SK-N-SH treated with all-trans-retinoic acid at 6 μM for 48 hours (cell line): ENCODE measurements around the gene EXOC3L2.

Source experiments
- ATAC-seq: fragments of 200-7000 bp; cut with Tn5 transposase; 3 replicates; pipeline ENCODE4 v1.9.1; 2020; ENCODE audit warnings: mild to moderate bottlenecking, moderate library complexity
- BACH2 ChIP-seq: fragments of 250-450 bp; sonication (Bioruptor Pico); IDR thresholded peaks from 2 replicates; pipeline ENCODE4 v1.9.0; 2021; ENCODE audit warnings: mild to moderate bottlenecking, borderline replicate concordance
- CSDC2 ChIP-seq: fragments of 250-450 bp; sonication (Bioruptor Pico); IDR thresholded peaks from 2 replicates; pipeline ENCODE4 v1.5.0; 2020; ENCODE audit warnings: mild to moderate bottlenecking, moderate library complexity
- GLIS3 ChIP-seq: fragments of 250-450 bp; sonication (Bioruptor Pico); IDR thresholded peaks from 2 replicates; pipeline ENCODE4 v1.5.0; 2020; ENCODE audit warnings: mild to moderate bottlenecking, moderate library complexity
- ISL1 ChIP-seq: fragments of 250-450 bp; sonication (Bioruptor Pico); IDR thresholded peaks from 2 replicates; pipeline ENCODE4 v2.1.2; 2022; ENCODE audit warnings: mild to moderate bottlenecking, moderate library complexity
- PPARA ChIP-seq: fragments of 250-450 bp; sonication (Bioruptor Pico); IDR thresholded peaks from 2 replicates; pipeline ENCODE4 v1.5.0; 2020; ENCODE audit warnings: mild to moderate bottlenecking, borderline replicate concordance
- RARB ChIP-seq: fragments of 250-450 bp; sonication (Bioruptor Pico); IDR thresholded peaks from 2 replicates; pipeline ENCODE4 v1.8.0; 2021; ENCODE audit warnings: mild to moderate bottlenecking, moderate library complexity
- SNAI2 ChIP-seq: fragments of 250-450 bp; sonication (Bioruptor Pico); IDR thresholded peaks from 2 replicates; pipeline ENCODE4 v1.5.0; 2020; ENCODE audit warnings: mild to moderate bottlenecking, moderate library complexity
- TCF4 ChIP-seq: fragments of 250-450 bp; sonication (Bioruptor Pico); IDR thresholded peaks from 2 replicates; pipeline ENCODE4 v1.8.0; 2021; ENCODE audit warnings: mild to moderate bottlenecking, moderate library complexity, borderline replicate concordance
- TOX ChIP-seq: fragments of 250-450 bp; sonication (Bioruptor Pico); IDR thresholded peaks from 2 replicates; pipeline ENCODE4 v1.8.0; 2021; ENCODE audit warnings: mild to moderate bottlenecking, moderate library complexity, borderline replicate concordance
- ZC3H10 ChIP-seq: fragments of 250-450 bp; sonication (Bioruptor Pico); IDR thresholded peaks from 2 replicates; pipeline ENCODE4 v1.5.1; 2021; ENCODE audit warnings: mild to moderate bottlenecking, moderate library complexity
- ZFP3 ChIP-seq: fragments of 250-450 bp; sonication (Bioruptor Pico); IDR thresholded peaks from 2 replicates; pipeline ENCODE4 v1.5.0; 2020; ENCODE audit warnings: mild to moderate bottlenecking, moderate library complexity
- ZNF565 ChIP-seq: fragments of 450-650 bp; formaldehyde crosslinking; conservative IDR thresholded peaks from 2 replicates; pipeline ENCODE4 v1.5.0; 2020; ENCODE audit warnings: low read depth, mild to moderate bottlenecking, moderate library complexity
- ZNF70 ChIP-seq: fragments of 450-650 bp; formaldehyde crosslinking; IDR thresholded peaks from 2 replicates; pipeline ENCODE4 v1.5.0; 2020; ENCODE audit warnings: mild to moderate bottlenecking, moderate library complexity
- ZNF8 ChIP-seq: fragments of 450-650 bp; formaldehyde crosslinking; IDR thresholded peaks from 2 replicates; pipeline ENCODE4 v1.5.0; 2020; ENCODE audit warnings: mild to moderate bottlenecking, moderate library complexity
- TF ChIP-seq, protein P1 (sequence below): fragments of 250-450 bp; sonication (Bioruptor Pico); IDR thresholded peaks from 2 replicates; pipeline ENCODE4 v1.5.0; 2020; ENCODE audit warnings: mild to moderate bottlenecking, moderate library complexity
- TF ChIP-seq, protein P2 (sequence below): fragments of 250-450 bp; sonication (Bioruptor Pico); IDR thresholded peaks from 2 replicates; pipeline ENCODE4 v1.5.1; 2020; ENCODE audit warnings: low read depth, mild to moderate bottlenecking, moderate library complexity
- TF ChIP-seq, protein P3 (sequence below): fragments of 250-450 bp; sonication (Bioruptor Pico); IDR thresholded peaks from 2 replicates; pipeline ENCODE4 v1.5.1; 2021; ENCODE audit warnings: mild to moderate bottlenecking, moderate library complexity
- TF ChIP-seq, protein P4 (sequence below): fragments of 250-450 bp; sonication (Bioruptor Pico); IDR thresholded peaks from 2 replicates; pipeline ENCODE4 v1.8.0; 2021; ENCODE audit warnings: low read depth, mild to moderate bottlenecking, moderate library complexity, borderline replicate concordance
- TF ChIP-seq, protein P5 (sequence below): fragments of 250-450 bp; sonication (Bioruptor Pico); IDR thresholded peaks from 2 replicates; pipeline ENCODE4 v1.8.0; 2020; ENCODE audit warnings: mild to moderate bottlenecking, moderate library complexity, borderline replicate concordance

EXOC3L2 gene

DNA sequence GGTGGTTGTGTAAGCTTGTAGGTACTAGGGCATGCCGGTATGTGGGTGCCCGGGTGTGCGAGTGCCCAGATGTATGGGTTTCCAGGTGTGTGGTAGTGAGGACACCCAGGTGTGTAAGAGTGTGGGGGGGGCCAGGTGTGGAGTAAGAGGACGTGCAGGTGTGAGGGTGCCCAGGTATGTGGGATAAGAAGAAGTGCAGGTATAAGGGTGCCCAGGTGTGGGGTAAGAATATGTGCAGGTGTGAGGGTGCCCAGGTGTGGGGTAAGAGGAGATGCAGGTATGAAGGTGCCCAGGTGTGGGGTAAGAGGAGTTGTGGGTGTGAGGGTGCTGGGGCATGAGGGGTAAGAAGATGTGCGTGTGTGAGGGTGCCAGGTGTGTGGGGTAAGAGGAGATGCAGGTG is 20.2 kb upstream of the EXOC3L2 start:
- no peak for ATAC-seq

GRCh38 chr19:45264781-45265317 is 19.6 kb upstream of the EXOC3L2 start:
- TF ChIP-seq ZC3H10 (CRISPR knock-in tag) (no peak), ISL1 (CRISPR knock-in tag) (no peak), PPARA (CRISPR knock-in tag) (no peak), CSDC2 (CRISPR knock-in tag) (no peak), TOX (no peak), GLIS3 (no peak), ZNF8 (CRISPR knock-in tag) (no peak), ZNF565 (CRISPR knock-in tag) (no peak), TCF4 (CRISPR knock-in tag) (no peak), ZFP3 (CRISPR knock-in tag) (no peak), ZNF70 (CRISPR knock-in tag) (no peak), RARB (CRISPR knock-in tag) (no peak)
- TF ChIP-seq, protein P1, sequence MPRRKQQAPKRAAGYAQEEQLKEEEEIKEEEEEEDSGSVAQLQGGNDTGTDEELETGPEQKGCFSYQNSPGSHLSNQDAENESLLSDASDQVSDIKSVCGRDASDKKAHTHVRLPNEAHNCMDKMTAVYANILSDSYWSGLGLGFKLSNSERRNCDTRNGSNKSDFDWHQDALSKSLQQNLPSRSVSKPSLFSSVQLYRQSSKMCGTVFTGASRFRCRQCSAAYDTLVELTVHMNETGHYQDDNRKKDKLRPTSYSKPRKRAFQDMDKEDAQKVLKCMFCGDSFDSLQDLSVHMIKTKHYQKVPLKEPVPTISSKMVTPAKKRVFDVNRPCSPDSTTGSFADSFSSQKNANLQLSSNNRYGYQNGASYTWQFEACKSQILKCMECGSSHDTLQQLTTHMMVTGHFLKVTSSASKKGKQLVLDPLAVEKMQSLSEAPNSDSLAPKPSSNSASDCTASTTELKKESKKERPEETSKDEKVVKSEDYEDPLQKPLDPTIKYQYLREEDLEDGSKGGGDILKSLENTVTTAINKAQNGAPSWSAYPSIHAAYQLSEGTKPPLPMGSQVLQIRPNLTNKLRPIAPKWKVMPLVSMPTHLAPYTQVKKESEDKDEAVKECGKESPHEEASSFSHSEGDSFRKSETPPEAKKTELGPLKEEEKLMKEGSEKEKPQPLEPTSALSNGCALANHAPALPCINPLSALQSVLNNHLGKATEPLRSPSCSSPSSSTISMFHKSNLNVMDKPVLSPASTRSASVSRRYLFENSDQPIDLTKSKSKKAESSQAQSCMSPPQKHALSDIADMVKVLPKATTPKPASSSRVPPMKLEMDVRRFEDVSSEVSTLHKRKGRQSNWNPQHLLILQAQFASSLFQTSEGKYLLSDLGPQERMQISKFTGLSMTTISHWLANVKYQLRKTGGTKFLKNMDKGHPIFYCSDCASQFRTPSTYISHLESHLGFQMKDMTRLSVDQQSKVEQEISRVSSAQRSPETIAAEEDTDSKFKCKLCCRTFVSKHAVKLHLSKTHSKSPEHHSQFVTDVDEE = no peak
- TF ChIP-seq, protein P2, sequence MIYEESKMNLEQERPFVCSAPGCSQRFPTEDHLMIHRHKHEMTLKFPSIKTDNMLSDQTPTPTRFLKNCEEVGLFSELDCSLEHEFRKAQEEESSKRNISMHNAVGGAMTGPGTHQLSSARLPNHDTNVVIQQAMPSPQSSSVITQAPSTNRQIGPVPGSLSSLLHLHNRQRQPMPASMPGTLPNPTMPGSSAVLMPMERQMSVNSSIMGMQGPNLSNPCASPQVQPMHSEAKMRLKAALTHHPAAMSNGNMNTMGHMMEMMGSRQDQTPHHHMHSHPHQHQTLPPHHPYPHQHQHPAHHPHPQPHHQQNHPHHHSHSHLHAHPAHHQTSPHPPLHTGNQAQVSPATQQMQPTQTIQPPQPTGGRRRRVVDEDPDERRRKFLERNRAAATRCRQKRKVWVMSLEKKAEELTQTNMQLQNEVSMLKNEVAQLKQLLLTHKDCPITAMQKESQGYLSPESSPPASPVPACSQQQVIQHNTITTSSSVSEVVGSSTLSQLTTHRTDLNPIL (CRISPR knock-in tag) = no peak
- TF ChIP-seq, protein P3, sequence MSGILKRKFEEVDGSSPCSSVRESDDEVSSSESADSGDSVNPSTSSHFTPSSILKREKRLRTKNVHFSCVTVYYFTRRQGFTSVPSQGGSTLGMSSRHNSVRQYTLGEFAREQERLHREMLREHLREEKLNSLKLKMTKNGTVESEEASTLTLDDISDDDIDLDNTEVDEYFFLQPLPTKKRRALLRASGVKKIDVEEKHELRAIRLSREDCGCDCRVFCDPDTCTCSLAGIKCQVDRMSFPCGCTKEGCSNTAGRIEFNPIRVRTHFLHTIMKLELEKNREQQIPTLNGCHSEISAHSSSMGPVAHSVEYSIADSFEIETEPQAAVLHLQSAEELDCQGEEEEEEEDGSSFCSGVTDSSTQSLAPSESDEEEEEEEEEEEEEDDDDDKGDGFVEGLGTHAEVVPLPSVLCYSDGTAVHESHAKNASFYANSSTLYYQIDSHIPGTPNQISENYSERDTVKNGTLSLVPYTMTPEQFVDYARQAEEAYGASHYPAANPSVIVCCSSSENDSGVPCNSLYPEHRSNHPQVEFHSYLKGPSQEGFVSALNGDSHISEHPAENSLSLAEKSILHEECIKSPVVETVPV (CRISPR knock-in tag) = no peak
- TF ChIP-seq, protein P4, sequence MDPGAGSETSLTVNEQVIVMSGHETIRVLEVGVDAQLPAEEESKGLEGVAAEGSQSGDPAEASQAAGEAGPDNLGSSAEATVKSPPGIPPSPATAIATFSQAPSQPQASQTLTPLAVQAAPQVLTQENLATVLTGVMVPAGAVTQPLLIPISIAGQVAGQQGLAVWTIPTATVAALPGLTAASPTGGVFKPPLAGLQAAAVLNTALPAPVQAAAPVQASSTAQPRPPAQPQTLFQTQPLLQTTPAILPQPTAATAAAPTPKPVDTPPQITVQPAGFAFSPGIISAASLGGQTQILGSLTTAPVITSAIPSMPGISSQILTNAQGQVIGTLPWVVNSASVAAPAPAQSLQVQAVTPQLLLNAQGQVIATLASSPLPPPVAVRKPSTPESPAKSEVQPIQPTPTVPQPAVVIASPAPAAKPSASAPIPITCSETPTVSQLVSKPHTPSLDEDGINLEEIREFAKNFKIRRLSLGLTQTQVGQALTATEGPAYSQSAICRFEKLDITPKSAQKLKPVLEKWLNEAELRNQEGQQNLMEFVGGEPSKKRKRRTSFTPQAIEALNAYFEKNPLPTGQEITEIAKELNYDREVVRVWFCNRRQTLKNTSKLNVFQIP (CRISPR knock-in tag) = no peak
- ATAC-seq = no peak

More for the DNA sequence above, 20.2 kb upstream of the EXOC3L2 start:
- TF ChIP-seq ZC3H10 (CRISPR knock-in tag) = no peak
- TF ChIP-seq GLIS3 = no peak
- no peak for TF ChIP-seq ZNF8 (CRISPR knock-in tag)
- TF ChIP-seq BACH2 (CRISPR knock-in tag) = no peak
- TF ChIP-seq ISL1 (CRISPR knock-in tag) = no peak
- TF ChIP-seq, protein P5, sequence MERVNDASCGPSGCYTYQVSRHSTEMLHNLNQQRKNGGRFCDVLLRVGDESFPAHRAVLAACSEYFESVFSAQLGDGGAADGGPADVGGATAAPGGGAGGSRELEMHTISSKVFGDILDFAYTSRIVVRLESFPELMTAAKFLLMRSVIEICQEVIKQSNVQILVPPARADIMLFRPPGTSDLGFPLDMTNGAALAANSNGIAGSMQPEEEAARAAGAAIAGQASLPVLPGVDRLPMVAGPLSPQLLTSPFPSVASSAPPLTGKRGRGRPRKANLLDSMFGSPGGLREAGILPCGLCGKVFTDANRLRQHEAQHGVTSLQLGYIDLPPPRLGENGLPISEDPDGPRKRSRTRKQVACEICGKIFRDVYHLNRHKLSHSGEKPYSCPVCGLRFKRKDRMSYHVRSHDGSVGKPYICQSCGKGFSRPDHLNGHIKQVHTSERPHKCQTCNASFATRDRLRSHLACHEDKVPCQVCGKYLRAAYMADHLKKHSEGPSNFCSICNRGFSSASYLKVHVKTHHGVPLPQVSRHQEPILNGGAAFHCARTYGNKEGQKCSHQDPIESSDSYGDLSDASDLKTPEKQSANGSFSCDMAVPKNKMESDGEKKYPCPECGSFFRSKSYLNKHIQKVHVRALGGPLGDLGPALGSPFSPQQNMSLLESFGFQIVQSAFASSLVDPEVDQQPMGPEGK = no peak
- no peak for TF ChIP-seq SNAI2 (CRISPR knock-in tag)
- TF ChIP-seq, protein P4 (CRISPR knock-in tag) = no peak
- TF ChIP-seq ZFP3 (CRISPR knock-in tag) = no peak
- TF ChIP-seq TCF4 (CRISPR knock-in tag) = no peak
- TF ChIP-seq TOX = no peak
- TF ChIP-seq ZNF70 (CRISPR knock-in tag) = no peak
